A549 (cell line): Measurements from ENCODE around the gene ZIC4. TPM values are rescaled to one million over a fixed set of nuclear protein-coding genes. Genes with fewer than 3 reads are reported as not detected.

Source experiments
- ATAC-seq, 2 experiments: fragments of 200-7000 bp in 1 of 2; fragments of >200 bp in 1 of 2; cut with Nextera tagmentation in 1 of 2; cut with Tn5 transposase in 1 of 2; 3 replicates each; pipeline versions ENCODE4 v1.8.0 to v1.9.1; 2018 to 2020; ENCODE audit warnings: mild to moderate bottlenecking in 1 of 2, moderate library complexity in 1 of 2
- CTCF ChIA-PET: fragments of 300-600 bp; sonication (Branson Sonifier 250); formaldehyde crosslinking; extraction: SDS; loops from one replicate; lab custom pipeline; 2021; ENCODE audit warnings: antibody characterized with exemption, inconsistent platforms; lab: Yijun Ruan, JAX
- POLR2A ChIA-PET: fragments of 350-600 bp; formaldehyde crosslinking; extraction: SDS; loops from one replicate; lab custom pipeline; 2021; ENCODE audit warnings: antibody characterized with exemption, inconsistent platforms; lab: Yijun Ruan, JAX
- DNase-seq, 2 experiments: peaks; one replicate each; pipeline versions ENCODE4 v3.0.0 to v3.0.0-alpha.2; 2011 to 2016; ENCODE audit warnings: low read depth in 1 of 2, low spot score in 1 of 2
- FAIRE-seq: peaks from 2 replicates; lab custom pipeline; 2011; peaks lifted over from hg19 to GRCh38; lab: Jason Lieb, UNC
- H3K27ac ChIP-seq, 2 experiments: fragments of >200 bp; sonication (Bioruptor Twin); formaldehyde crosslinking; 3 replicates each; pipeline ENCODE4 v1.5.1; 2016 to 2017
- H3K4me1 ChIP-seq: fragments of >200 bp; sonication (Bioruptor Twin); formaldehyde crosslinking; 3 replicates; pipeline ENCODE4 v1.6.1; 2016
- H3K4me2 ChIP-seq: fragments of >200 bp; sonication (Bioruptor Twin); formaldehyde crosslinking; 3 replicates; pipeline ENCODE4 v1.6.1; 2016
- H3K4me3 ChIP-seq: fragments of >200 bp; sonication (Bioruptor Twin); formaldehyde crosslinking; 3 replicates; pipeline ENCODE4 v1.5.1; 2016
- H3K9me3 ChIP-seq: fragments of >200 bp; sonication (Bioruptor Twin); formaldehyde crosslinking; 3 replicates; pipeline ENCODE4 v1.6.1; 2016
- BHLHE40 ChIP-seq: IDR thresholded peaks from 2 replicates; pipeline ENCODE4 v1.6.1; 2012; ENCODE audit warnings: low read depth, low read length, inconsistent platforms
- CBX8 ChIP-seq: fragments of 200-600 bp; sonication (generic); IDR thresholded peaks from 2 replicates; pipeline ENCODE4 v1.6.1; 2016
- CTCF ChIP-seq: fragments of >200 bp; sonication (Bioruptor Twin); formaldehyde crosslinking; IDR thresholded peaks from 3 replicates; pipeline ENCODE4 v1.5.1; 2016
- EHF ChIP-seq: fragments of 250-450 bp; sonication (Bioruptor Pico); IDR thresholded peaks from 2 replicates; pipeline ENCODE4 v1.5.0; 2020; ENCODE audit warnings: mild to moderate bottlenecking
- EP300 ChIP-seq, 2 experiments: fragments of >200 bp; sonication (Bioruptor Twin); formaldehyde crosslinking; IDR thresholded peaks; 2 replicates in 1 of 2; 3 replicates in 1 of 2; pipeline ENCODE4 v1.6.1; 2016 to 2017
- ESRRA ChIP-seq: fragments of 150-350 bp; IDR thresholded peaks from 2 replicates; pipeline ENCODE4 v1.6.1; 2014; ENCODE audit warnings: mild to moderate bottlenecking, low read length, borderline replicate concordance
- FOSB ChIP-seq: fragments of 250-450 bp; sonication (Bioruptor Pico); IDR thresholded peaks from 2 replicates; pipeline ENCODE4 v1.5.0; 2020; ENCODE audit warnings: mild to moderate bottlenecking, moderate library complexity
- FOXS1 ChIP-seq: fragments of 250-450 bp; sonication (Bioruptor Pico); IDR thresholded peaks from 2 replicates; pipeline ENCODE4 v1.5.0; 2020; ENCODE audit warnings: mild to moderate bottlenecking, moderate library complexity
- HDAC2 ChIP-seq: fragments of 200-600 bp; sonication (generic); IDR thresholded peaks from 2 replicates; pipeline ENCODE4 v1.6.1; 2016
- HEYL ChIP-seq: fragments of 250-450 bp; sonication (Bioruptor Pico); IDR thresholded peaks from 2 replicates; pipeline ENCODE4 v1.8.0; 2021; ENCODE audit warnings: mild to moderate bottlenecking, moderate library complexity
- HMGXB4 ChIP-seq: fragments of 250-450 bp; sonication (Bioruptor Pico); IDR thresholded peaks from 2 replicates; pipeline ENCODE4 v1.5.0; 2021; ENCODE audit warnings: mild to moderate bottlenecking, moderate library complexity, borderline replicate concordance
- HOXB13 ChIP-seq: fragments of 250-450 bp; sonication (Bioruptor Pico); IDR thresholded peaks from 2 replicates; pipeline ENCODE4 v1.5.0; 2020; ENCODE audit warnings: low read depth, mild to moderate bottlenecking, moderate library complexity
- JUN ChIP-seq, 2 experiments: fragments of >200 bp; sonication (Bioruptor Twin); formaldehyde crosslinking; IDR thresholded peaks; 2 replicates in 1 of 2; 3 replicates in 1 of 2; pipeline ENCODE4 v1.6.1; 2016 to 2017
- KDM5A ChIP-seq: fragments of 200-600 bp; sonication (generic); IDR thresholded peaks from 2 replicates; pipeline ENCODE4 v1.6.1; 2016; ENCODE audit warnings: antibody characterized with exemption, mild to moderate bottlenecking
- MAZ ChIP-seq: fragments of 150-350 bp; IDR thresholded peaks from 2 replicates; pipeline ENCODE4 v1.6.1; 2014; ENCODE audit warnings: antibody characterized with exemption, low read depth, low read length, borderline replicate concordance
- RAD21 ChIP-seq, 2 experiments: fragments of >200 bp in 1 of 2; sonication (Bioruptor Twin) in 1 of 2; formaldehyde crosslinking in 1 of 2; IDR thresholded peaks in 1 of 2; conservative IDR thresholded peaks in 1 of 2; 2 replicates in 1 of 2; 3 replicates in 1 of 2; pipeline ENCODE4 v1.6.1; 2012 to 2018; ENCODE audit warnings: inconsistent platforms in 1 of 2
- RARB ChIP-seq: fragments of 250-450 bp; sonication (Bioruptor Pico); IDR thresholded peaks from 2 replicates; pipeline ENCODE4 v1.8.0; 2021; ENCODE audit warnings: mild to moderate bottlenecking, moderate library complexity
- SMC3 ChIP-seq: fragments of >200 bp; sonication (Bioruptor Twin); formaldehyde crosslinking; IDR thresholded peaks from 3 replicates; pipeline ENCODE4 v1.6.1; 2018; ENCODE audit warnings: inconsistent platforms
- USF2 ChIP-seq: fragments of 450-650 bp; IDR thresholded peaks from 2 replicates; pipeline ENCODE4 v1.6.1; 2014; ENCODE audit warnings: antibody characterized with exemption
- WGBS: methylation state at CpG from one replicate; pipeline ENCODE4 v1.1.6; 2017; ENCODE audit errors: missing lambda C conversion rate; 5-methylcytosine and 5-hydroxymethylcytosine counted together
- polyA plus RNA-seq, 4 experiments: library from polyadenylated mRNA; depleted of rRNA in 3 of 4; stranded (reverse); fragments of >200 nt; fragmentation: RNase III in 1 of 4; extraction: RNeasy Plus Mini Kit Qiagen cat#74134 plus additional on column Dnase treatment in 1 of 4; gene quantifications; 2 replicates in 3 of 4; 3 replicates in 1 of 4; pipeline ENCODE4 v1.2.3, GENCODE V29; 2011 to 2017

The ZIC4 gene
- polyA plus RNA-seq, 2 of the 4 experiments (the other 2 are of a cell fraction), result not detected

- no peak for TF ChIP-seq JUN (IDR thresholded peaks at IDR 0.05)
- TF ChIP-seq MAZ, result no peak
- TF ChIP-seq HMGXB4 (CRISPR knock-in tag), result no peak
- TF ChIP-seq EP300 (IDR thresholded peaks at IDR 0.05), result no peak
- no peak for TF ChIP-seq FOXS1
- no peak for TF ChIP-seq ESRRA
- TF ChIP-seq HOXB13 (CRISPR knock-in tag), result no peak
- no peak for TF ChIP-seq BHLHE40
- no peak for TF ChIP-seq HDAC2
- no peak for TF ChIP-seq CBX8
- TF ChIP-seq RARB (CRISPR knock-in tag), result no peak
- no peak for TF ChIP-seq KDM5A
- TF ChIP-seq RAD21 (conservative IDR thresholded peaks at IDR 0.05 in 1 of 2, IDR thresholded peaks at IDR 0.05 in 1 of 2), result no peak
- no peak for TF ChIP-seq SMC3
- TF ChIP-seq CTCF, result no peak
- TF ChIP-seq FOSB (CRISPR knock-in tag), result no peak
- no peak for TF ChIP-seq USF2
- TF ChIP-seq HEYL (CRISPR knock-in tag), result no peak
- H3K9me3 ChIP-seq, result no peaks in the 10 kb centered on the region
- H3K4me2 ChIP-seq, result 0 out of 3 replicates have a peak overlapping the region, but pooled peaks have one; percentile 30
- DNase-seq, result no peak
- H3K27ac ChIP-seq, result no peak overlapping the region
- CTCF ChIA-PET, result no interaction called here
- no peaks in the 10 kb centered on the region for H3K4me1 ChIP-seq
- no peak for FAIRE-seq
- no peak overlapping the region for H3K4me3 ChIP-seq
- ATAC-seq, result no peak
- POLR2A ChIA-PET, result no interaction called here
- WGBS, result 79% methylated on average over 37 of the region's 37 CpGs
Measured at GRCh38 chr3:147412917-147413685, 6.8 kb upstream of the ZIC4 start.

GRCh38 chr3:147412261-147412916, 6.0 kb upstream of the ZIC4 start:
- no peak overlapping the region for H3K4me3 ChIP-seq
- no peak for TF ChIP-seq EHF (CRISPR knock-in tag)
- TF ChIP-seq FOSB (CRISPR knock-in tag), result no peak
- CTCF ChIA-PET, result no interaction called here
- H3K4me1 ChIP-seq, result no peaks in the 10 kb centered on the region
- H3K9me3 ChIP-seq, result no peaks in the 10 kb centered on the region
- WGBS, result 88% methylated on average over 31 of the region's 32 CpGs
- FAIRE-seq, result no peak
- POLR2A ChIA-PET, result no interaction called here
- H3K27ac ChIP-seq, result no peak overlapping the region
- no peak for ATAC-seq
- no peak overlapping the region for H3K4me2 ChIP-seq
- DNase-seq, result no peak
